Measurements from ENCODE around the gene C3orf20. TPM values are rescaled to one million over a fixed set of nuclear protein-coding genes. Genes with fewer than 3 reads are reported as not detected.
A peak's percentile ranks its signal among the peaks of the same experiment; 100 is the strongest.

C3orf20 gene
- total and polyA plus RNA-seq, 2 of the 13 experiments (the other 11 are each of a cell fraction or from before 2014, with no cell fraction given): 0.03 to 0.04 TPM

DNA sequence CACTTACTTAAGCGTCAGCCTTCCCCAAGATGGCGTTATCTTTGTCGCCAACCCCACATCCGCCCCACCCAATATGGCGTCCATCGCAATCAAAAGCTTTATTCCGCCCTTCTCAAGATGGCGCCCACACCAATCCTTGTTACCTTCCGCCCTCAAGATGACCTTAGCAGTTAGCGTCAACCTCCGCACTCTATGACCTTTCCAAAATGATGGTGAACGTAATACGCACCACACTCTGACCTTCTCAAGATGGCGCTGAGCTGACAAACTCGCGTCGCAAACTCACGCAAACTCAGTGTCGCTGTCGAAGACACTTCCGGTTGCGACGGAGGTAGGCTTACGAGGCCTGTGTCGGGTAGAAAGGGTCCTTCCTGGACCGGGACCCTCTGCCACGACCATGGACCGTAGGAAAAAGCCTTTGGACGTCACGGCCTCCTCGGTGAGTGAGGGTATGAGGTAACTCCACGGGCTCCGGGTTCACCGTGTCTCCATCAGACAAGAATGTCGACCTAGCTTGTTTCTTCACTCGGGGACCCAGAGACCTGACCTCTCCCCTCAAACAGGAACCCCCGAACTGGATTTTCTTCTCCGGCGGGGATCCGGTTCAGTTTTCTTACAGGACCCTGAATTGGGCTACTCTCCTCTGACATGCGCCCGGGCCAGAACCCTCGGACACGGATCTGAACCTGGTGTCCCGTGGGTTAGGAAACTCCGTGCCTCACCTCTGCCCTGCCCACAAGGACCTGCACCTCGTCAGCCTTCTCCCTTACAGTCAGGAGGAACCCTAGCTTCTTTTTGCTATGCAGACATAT lies 23.3 kb upstream of the C3orf20 start, which contains the start of gene CCDC174 (continued):
- TF ChIP-seq, protein P1, sequence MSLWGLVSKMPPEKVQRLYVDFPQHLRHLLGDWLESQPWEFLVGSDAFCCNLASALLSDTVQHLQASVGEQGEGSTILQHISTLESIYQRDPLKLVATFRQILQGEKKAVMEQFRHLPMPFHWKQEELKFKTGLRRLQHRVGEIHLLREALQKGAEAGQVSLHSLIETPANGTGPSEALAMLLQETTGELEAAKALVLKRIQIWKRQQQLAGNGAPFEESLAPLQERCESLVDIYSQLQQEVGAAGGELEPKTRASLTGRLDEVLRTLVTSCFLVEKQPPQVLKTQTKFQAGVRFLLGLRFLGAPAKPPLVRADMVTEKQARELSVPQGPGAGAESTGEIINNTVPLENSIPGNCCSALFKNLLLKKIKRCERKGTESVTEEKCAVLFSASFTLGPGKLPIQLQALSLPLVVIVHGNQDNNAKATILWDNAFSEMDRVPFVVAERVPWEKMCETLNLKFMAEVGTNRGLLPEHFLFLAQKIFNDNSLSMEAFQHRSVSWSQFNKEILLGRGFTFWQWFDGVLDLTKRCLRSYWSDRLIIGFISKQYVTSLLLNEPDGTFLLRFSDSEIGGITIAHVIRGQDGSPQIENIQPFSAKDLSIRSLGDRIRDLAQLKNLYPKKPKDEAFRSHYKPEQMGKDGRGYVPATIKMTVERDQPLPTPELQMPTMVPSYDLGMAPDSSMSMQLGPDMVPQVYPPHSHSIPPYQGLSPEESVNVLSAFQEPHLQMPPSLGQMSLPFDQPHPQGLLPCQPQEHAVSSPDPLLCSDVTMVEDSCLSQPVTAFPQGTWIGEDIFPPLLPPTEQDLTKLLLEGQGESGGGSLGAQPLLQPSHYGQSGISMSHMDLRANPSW (CRISPR knock-in tag; IDR thresholded peaks at IDR 0.05; ENCODE audit: borderline replicate concordance): peak; percentile 74; the same call in 1 of the 2 replicates
- no peak for TF ChIP-seq ZNF367 (CRISPR knock-in tag; IDR thresholded peaks at IDR 0.05; ENCODE audit: borderline replicate concordance)
- 0 out of 2 replicates have a peak, but pooled peaks have one; percentile 8 for TF ChIP-seq ZNF224 (CRISPR knock-in tag; IDR thresholded peaks at IDR 0.05)
- peak; percentile 58; the same call in 1 of the 2 replicates for TF ChIP-seq ZNF589 (CRISPR knock-in tag; conservative IDR thresholded peaks at IDR 0.05)
- no peak; the same call in 1 of the 2 replicates for TF ChIP-seq ZBTB10 (CRISPR knock-in tag; IDR thresholded peaks at IDR 0.05; ENCODE audit: borderline replicate concordance)
- TF ChIP-seq, protein P2, sequence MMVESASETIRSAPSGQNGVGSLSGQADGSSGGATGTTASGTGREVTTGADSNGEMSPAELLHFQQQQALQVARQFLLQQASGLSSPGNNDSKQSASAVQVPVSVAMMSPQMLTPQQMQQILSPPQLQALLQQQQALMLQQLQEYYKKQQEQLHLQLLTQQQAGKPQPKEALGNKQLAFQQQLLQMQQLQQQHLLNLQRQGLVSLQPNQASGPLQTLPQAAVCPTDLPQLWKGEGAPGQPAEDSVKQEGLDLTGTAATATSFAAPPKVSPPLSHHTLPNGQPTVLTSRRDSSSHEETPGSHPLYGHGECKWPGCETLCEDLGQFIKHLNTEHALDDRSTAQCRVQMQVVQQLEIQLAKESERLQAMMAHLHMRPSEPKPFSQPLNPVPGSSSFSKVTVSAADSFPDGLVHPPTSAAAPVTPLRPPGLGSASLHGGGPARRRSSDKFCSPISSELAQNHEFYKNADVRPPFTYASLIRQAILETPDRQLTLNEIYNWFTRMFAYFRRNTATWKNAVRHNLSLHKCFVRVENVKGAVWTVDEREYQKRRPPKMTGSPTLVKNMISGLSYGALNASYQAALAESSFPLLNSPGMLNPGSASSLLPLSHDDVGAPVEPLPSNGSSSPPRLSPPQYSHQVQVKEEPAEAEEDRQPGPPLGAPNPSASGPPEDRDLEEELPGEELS (CRISPR knock-in tag; IDR thresholded peaks at IDR 0.05): peak; percentile 69
- peak; percentile 59 for TF ChIP-seq NFYC (CRISPR knock-in tag; IDR thresholded peaks at IDR 0.05)
- TF ChIP-seq ZNF251 (CRISPR knock-in tag; IDR thresholded peaks at IDR 0.05): no peak
- TF ChIP-seq WIZ (CRISPR knock-in tag; IDR thresholded peaks at IDR 0.05): 0 out of 2 replicates have a peak, but pooled peaks have one; percentile 48
- no peak for TF ChIP-seq ZNF446 (CRISPR knock-in tag; IDR thresholded peaks at IDR 0.05)
- no peak; the same call in 1 of the 2 replicates for TF ChIP-seq GATAD2A (CRISPR knock-in tag; IDR thresholded peaks at IDR 0.05)
- 0 out of 2 replicates have a peak, but pooled peaks have one; percentile 48 for TF ChIP-seq RNF2 (conservative IDR thresholded peaks at IDR 0.05; ENCODE audit: low read depth)
- peak; percentile 78 for TF ChIP-seq SP4 (CRISPR knock-in tag; IDR thresholded peaks at IDR 0.05)
- no peak for TF ChIP-seq ZNF549 (CRISPR knock-in tag; IDR thresholded peaks at IDR 0.05)
- TF ChIP-seq, protein P3, sequence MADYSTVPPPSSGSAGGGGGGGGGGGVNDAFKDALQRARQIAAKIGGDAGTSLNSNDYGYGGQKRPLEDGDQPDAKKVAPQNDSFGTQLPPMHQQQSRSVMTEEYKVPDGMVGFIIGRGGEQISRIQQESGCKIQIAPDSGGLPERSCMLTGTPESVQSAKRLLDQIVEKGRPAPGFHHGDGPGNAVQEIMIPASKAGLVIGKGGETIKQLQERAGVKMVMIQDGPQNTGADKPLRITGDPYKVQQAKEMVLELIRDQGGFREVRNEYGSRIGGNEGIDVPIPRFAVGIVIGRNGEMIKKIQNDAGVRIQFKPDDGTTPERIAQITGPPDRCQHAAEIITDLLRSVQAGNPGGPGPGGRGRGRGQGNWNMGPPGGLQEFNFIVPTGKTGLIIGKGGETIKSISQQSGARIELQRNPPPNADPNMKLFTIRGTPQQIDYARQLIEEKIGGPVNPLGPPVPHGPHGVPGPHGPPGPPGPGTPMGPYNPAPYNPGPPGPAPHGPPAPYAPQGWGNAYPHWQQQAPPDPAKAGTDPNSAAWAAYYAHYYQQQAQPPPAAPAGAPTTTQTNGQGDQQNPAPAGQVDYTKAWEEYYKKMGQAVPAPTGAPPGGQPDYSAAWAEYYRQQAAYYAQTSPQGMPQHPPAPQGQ (CRISPR knock-in tag; IDR thresholded peaks at IDR 0.05; ENCODE audit: borderline replicate concordance): 0 out of 2 replicates have a peak, but pooled peaks have one; percentile 26
- no peak for TF ChIP-seq HNRNPUL1 (IDR thresholded peaks at IDR 0.05; ENCODE audit: low read depth, low read length)
- TF ChIP-seq BORCS8-MEF2B (CRISPR knock-in tag; IDR thresholded peaks at IDR 0.05): peak; percentile 65
- no peak for TF ChIP-seq ZNF672 (CRISPR knock-in tag; IDR thresholded peaks at IDR 0.05)
- peak; percentile 70; the same call in 1 of the 2 replicates for TF ChIP-seq ZNF33B (CRISPR knock-in tag; IDR thresholded peaks at IDR 0.05)
- peak; percentile 84; the same call in 1 of the 2 replicates for TF ChIP-seq ZNF619 (CRISPR knock-in tag; IDR thresholded peaks at IDR 0.05)

Measured in HepG2 (cell line).